Breast epithelium (tissue), 4 donors: Measurements from ENCODE around the gene COMMD9. TPM values are rescaled to one million over a fixed set of nuclear protein-coding genes. Genes with fewer than 3 reads are reported as not detected.

Experiments
- DNase-seq, 2 donors: peaks; one replicate each; pipeline ENCODE4 v3.0.0-alpha.2; 2019; ENCODE audit warnings: low spot score in 2 of 2
- H3K27ac ChIP-seq, 2 donors: fragments of 200-600 bp; sonication (generic) in 1 of 2; one replicate each; pipeline ENCODE4 v1.5.1; 2016 to 2019; ENCODE audit warnings: mild to moderate bottlenecking in 1 of 2
- H3K27me3 ChIP-seq, 2 donors: fragments of 200-600 bp; sonication (generic) in 1 of 2; one replicate each; pipeline versions ENCODE4 v1.5.1 to v1.6.0; 2017 to 2019; ENCODE audit warnings: control low read depth in 1 of 2, mild to moderate bottlenecking in 1 of 2
- H3K36me3 ChIP-seq: fragments of 200-600 bp; one replicate; pipeline ENCODE4 v1.5.1; 2019
- H3K4me1 ChIP-seq, 2 donors: fragments of 200-600 bp; sonication (generic); one replicate each; pipeline ENCODE4 v1.5.1; 2016 to 2019; ENCODE audit warnings: control low read depth in 1 of 2
- H3K4me3 ChIP-seq, 3 donors: fragments of 200-600 bp; sonication (generic); 1 replicate in 2 of 3; 2 replicates in 1 of 3; pipeline ENCODE4 v1.5.1; 2016 to 2019; ENCODE audit warnings: mild to moderate bottlenecking in 3 of 3, moderate library complexity in 2 of 3
- H3K9me3 ChIP-seq, 2 donors: fragments of 200-600 bp; sonication (generic) in 1 of 2; one replicate each; pipeline ENCODE4 v1.5.1; 2016 to 2019; ENCODE audit warnings: control low read depth in 1 of 2
- CTCF ChIP-seq, 3 donors: fragments of 450-650 bp; IDR thresholded peaks; one replicate each; pipeline ENCODE4 v1.5.1; 2016 to 2017; ENCODE audit warnings: antibody characterized with exemption in 3 of 3, mild to moderate bottlenecking in 3 of 3, moderate library complexity in 3 of 3
- POLR2A ChIP-seq: fragments of 450-650 bp; IDR thresholded peaks from one replicate; pipeline ENCODE4 v1.6.1; 2016; ENCODE audit warnings: antibody characterized with exemption, mild to moderate bottlenecking, moderate library complexity
- POLR2AphosphoS5 ChIP-seq, 3 donors: sonication (generic); formaldehyde crosslinking; IDR thresholded peaks; one replicate each; pipeline ENCODE4 v1.6.1; 2017; ENCODE audit warnings: antibody characterized with exemption in 3 of 3
- intact Hi-C: fragments of 100-400 bp; cut with DNase I; formaldehyde crosslinking; loops from one replicate; pipeline ENCODE4 v1.15.1; 2023; ENCODE audit warnings: low total_unique reads
- total RNA-seq, 3 donors: library from RNA; depleted of rRNA; stranded (reverse); fragments of >200 nt; gene quantifications; one replicate each; pipeline ENCODE4 v1.1.0, GENCODE V29; 2016

COMMD9 gene
- total RNA-seq, 3 donors from 2014 or later: 38.3 to 61.6 (median 53.6) TPM

- Histone ChIP-seq H3K9me3 (no peaks in the 10 kb centered on the region), H3K4me3 (no peak overlapping the region), H3K4me1 (no peaks in the 10 kb centered on the region), H3K36me3 (no peaks in the 10 kb centered on the region), H3K27ac (no peak overlapping the region), H3K27me3 (no peaks in the 10 kb centered on the region)
- no peak for TF ChIP-seq CTCF (IDR thresholded peaks at IDR 0.05)
- no peak for TF ChIP-seq POLR2AphosphoS5 (IDR thresholded peaks at IDR 0.05)
- no peak for TF ChIP-seq POLR2A
- no peak for DNase-seq
- intact Hi-C loops: no loop called here
These were observed 24.7 kb upstream of the COMMD9 start for GRCh38 chr11:36313750-36314433.

GRCh38 chr11:36312611-36313472 lies 23.6 kb upstream of the COMMD9 start:
- no peaks in the 10 kb centered on the region for H3K9me3 ChIP-seq
- H3K27me3 ChIP-seq: no peaks in the 10 kb centered on the region
- H3K4me3 ChIP-seq: no peak overlapping the region
- no peaks in the 10 kb centered on the region for H3K4me1 ChIP-seq
- intact Hi-C loops: no loop called here
- TF ChIP-seq CTCF (IDR thresholded peaks at IDR 0.05) (no peak), POLR2A (no peak), POLR2AphosphoS5 (IDR thresholded peaks at IDR 0.05) (no peak)
- DNase-seq: no peak
- H3K27ac ChIP-seq: no peak overlapping the region
- no peaks in the 10 kb centered on the region for H3K36me3 ChIP-seq

GRCh38 chr11:36311926-36312595 lies 22.8 kb upstream of the COMMD9 start:
- Histone ChIP-seq H3K36me3 (no peaks in the 10 kb centered on the region), H3K9me3 (no peaks in the 10 kb centered on the region), H3K27ac (no peak overlapping the region), H3K27me3 (no peaks in the 10 kb centered on the region), H3K4me3 (no peak overlapping the region), H3K4me1 (no peaks in the 10 kb centered on the region)
- no peak for TF ChIP-seq POLR2A
- TF ChIP-seq POLR2AphosphoS5 (IDR thresholded peaks at IDR 0.05): no peak
- no peak for TF ChIP-seq CTCF (IDR thresholded peaks at IDR 0.05)
- DNase-seq: no peak
- intact Hi-C loops: no loop called here

GRCh38 chr11:36309779-36310178 lies 20.6 kb upstream of the COMMD9 start:
- H3K36me3 ChIP-seq: no peaks in the 10 kb centered on the region
- no peak for TF ChIP-seq POLR2A
- H3K4me3 ChIP-seq: no peak overlapping the region
- DNase-seq: no peak
- H3K4me1 ChIP-seq: no peaks in the 10 kb centered on the region
- H3K9me3 ChIP-seq: no peaks in the 10 kb centered on the region
- H3K27ac ChIP-seq: no peak overlapping the region
- no peaks in the 10 kb centered on the region for H3K27me3 ChIP-seq
- intact Hi-C loops: no loop called here

- H3K4me1 ChIP-seq: no peaks in the 10 kb centered on the region
- intact Hi-C loops: no loop called here
- H3K27ac ChIP-seq: no peak overlapping the region
- no peak overlapping the region for H3K4me3 ChIP-seq
- no peaks in the 10 kb centered on the region for H3K36me3 ChIP-seq
- no peaks in the 10 kb centered on the region for H3K27me3 ChIP-seq
- DNase-seq: no peak
- no peaks in the 10 kb centered on the region for H3K9me3 ChIP-seq
- no peak for TF ChIP-seq POLR2A
- TF ChIP-seq CTCF (IDR thresholded peaks at IDR 0.05): no peak
- TF ChIP-seq POLR2AphosphoS5 (IDR thresholded peaks at IDR 0.05): no peak
These were observed 19.4 kb upstream of the COMMD9 start for GRCh38 chr11:36308577-36308976.
